Psoas muscle (tissue), 8 donors: ENCODE results near the gene GVQW3. TPM values are rescaled to one million over a fixed set of nuclear protein-coding genes. Genes with fewer than 3 reads are reported as not detected.
"Not testable (repeated sequence)": the region's sequence is repeated elsewhere in the genome, so short reads cannot be mapped to it uniquely, and the experiment has no call there.

Source experiments
- ATAC-seq, 4 donors: fragments of 200-7000 bp; cut with Tn5 transposase; one replicate each; pipeline ENCODE4 v1.9.1; 2020; ENCODE audit warnings: moderate library complexity in 3 of 4, mild to moderate bottlenecking in 2 of 4
- DNase-seq, 2 donors: peaks; one replicate each; pipeline ENCODE4 v3.0.0-alpha.2; 2020
- H3K27ac ChIP-seq: fragments of 200-600 bp; one replicate; pipeline ENCODE4 v1.8.0; 2022
- H3K27me3 ChIP-seq, 3 donors: fragments of 200-600 bp in 1 of 3; one replicate each; pipeline versions ENCODE4 v1.6.1 to v1.8.0; 2013 to 2022; ENCODE audit warnings: low read length in 2 of 3, mild to moderate bottlenecking in 2 of 3, moderate library complexity in 1 of 3; ENCODE audit not compliant: insufficient read depth in 3 of 3
- H3K36me3 ChIP-seq, 2 donors: fragments of 200-600 bp in 1 of 2; one replicate each; pipeline versions ENCODE4 v1.6.1 to v1.8.0; 2013 to 2022; ENCODE audit warnings: low read depth in 1 of 2, mild to moderate bottlenecking in 1 of 2, moderate library complexity in 1 of 2; ENCODE audit not compliant: insufficient read depth in 1 of 2
- H3K4me1 ChIP-seq: fragments of 200-600 bp; one replicate; pipeline ENCODE4 v1.8.0; 2022
- H3K4me3 ChIP-seq: fragments of 200-600 bp; one replicate; pipeline ENCODE4 v1.8.0; 2022; ENCODE audit warnings: mild to moderate bottlenecking
- H3K9me3 ChIP-seq: fragments of 200-600 bp; one replicate; pipeline ENCODE4 v1.8.0; 2022
- CTCF ChIP-seq: fragments of 200-600 bp; IDR thresholded peaks from one replicate; pipeline ENCODE4 v1.8.0; 2022; ENCODE audit warnings: antibody characterized with exemption
- WGBS, 3 donors: extraction: QIAGEN DNeasy Blood & Tissue Kit; methylation state at CpG; one replicate each; pipeline versions ENCODE4 v1.1.6 to v1.1.7; 2013; 5-methylcytosine and 5-hydroxymethylcytosine counted together
- intact Hi-C, 2 donors: fragments of 100-400 bp; cut with DNase I; formaldehyde crosslinking; loops; one replicate each; pipeline versions ENCODE4 v1.11.0 to v1.14.2; 2022
- polyA plus RNA-seq, 3 donors: library from polyadenylated mRNA; stranded (reverse); fragments of 200-250 nt; gene quantifications; one replicate each; pipeline ENCODE4 v1.2.3, GENCODE V29; 2013
- total RNA-seq, 4 donors: library from RNA; stranded (reverse); fragmentation: NEBNext Ultra II Directional in 2 of 4; extraction: Animal tissue kit (Norgen Biotek cat#: 25700) in 2 of 4; gene quantifications; one replicate each; pipeline versions ENCODE4 v1.2.1 to v1.2.4, GENCODE V29; 2021 to 2023
- donor health status: healthy with polysubstance abuse.
- donor health status: DM: no; HTN: no; CAD: no; lungs with moderate emphysema.
- donor health status: Bipolar disorder and iron deficiency.
- donor health status: healthy.
- donor health status: DM: yes; HTN: yes; CAD: no.
- donor health status: DM: no; HTN: no; CAD: no.
- donor health status: DM: no; HTN: no; CAD: no.
- donor health status: DM: yes; HTN: yes; CAD: no.

GVQW3 gene
- total and polyA plus RNA-seq, 7 donors = 0.17 to 2.7 (median 0.48) TPM

GRCh38 chr11:76394411-76394810, 13.3 kb downstream of the GVQW3 start:
- no peaks in the 10 kb centered on the region for H3K9me3 ChIP-seq
- no peak overlapping the region for H3K4me3 ChIP-seq
- intact Hi-C loops = no loop called here
- no peak for TF ChIP-seq CTCF
- DNase-seq = no peak
- H3K36me3 ChIP-seq = no peaks in the 10 kb centered on the region
- no peak for ATAC-seq
- H3K4me1 ChIP-seq = no peaks in the 10 kb centered on the region
- no peaks in the 10 kb centered on the region for H3K27me3 ChIP-seq
- H3K27ac ChIP-seq = no peak overlapping the region

GRCh38 chr11:76395296-76395695, 14.2 kb downstream of the GVQW3 start:
- 88 to 97% (median 93%) methylated on average over 1 of the region's 1 CpG for WGBS, 3 donors
- intact Hi-C loops = no loop called here

GRCh38 chr11:76397383-76397782, 16.3 kb downstream of the GVQW3 start:
- no peaks in the 10 kb centered on the region for H3K36me3 ChIP-seq
- no peak for TF ChIP-seq CTCF
- H3K4me3 ChIP-seq = no peak overlapping the region
- H3K9me3 ChIP-seq = no peaks in the 10 kb centered on the region
- ATAC-seq = no peak
- H3K27me3 ChIP-seq = no peaks in the 10 kb centered on the region
- DNase-seq = no peak
- intact Hi-C loops = no loop called here
- WGBS, 3 donors = 94 to 97% (median 94%) methylated on average over 3 of the region's 3 CpGs
- H3K27ac ChIP-seq = no peak overlapping the region
- H3K4me1 ChIP-seq = peaks cover 8% of the 10 kb centered on the region

More at GRCh38 chr11:76395296-76395695, 14.2 kb downstream of the GVQW3 start:
- DNase-seq = no peak
- no peaks in the 10 kb centered on the region for H3K27me3 ChIP-seq
- ATAC-seq = no peak
- no peaks in the 10 kb centered on the region for H3K36me3 ChIP-seq
- no peak overlapping the region for H3K4me3 ChIP-seq
- TF ChIP-seq CTCF = no peak
- no peaks in the 10 kb centered on the region for H3K4me1 ChIP-seq
- no peak overlapping the region for H3K27ac ChIP-seq
- H3K9me3 ChIP-seq = no peaks in the 10 kb centered on the region

- intact Hi-C loops = no loop called here
- Histone ChIP-seq H3K27me3 (no peaks in the 10 kb centered on the region), H3K9me3 (no peaks in the 10 kb centered on the region), H3K4me1 (peaks cover 8% of the 10 kb centered on the region), H3K4me3 (no peak overlapping the region), H3K36me3 (no peaks in the 10 kb centered on the region), H3K27ac (no peak overlapping the region)
- WGBS, 3 donors = 37 to 89% (median 49%) methylated on average over 1 of the region's 1 CpG
- ATAC-seq (peak in 2 of 4 donors; percentile 74 to 76), DNase-seq (no peak)
- TF ChIP-seq CTCF = no peak
Measured at GRCh38 chr11:76400967-76401366, 19.8 kb downstream of the GVQW3 start.

- H3K4me1 ChIP-seq, H3K27ac ChIP-seq, intact Hi-C loops, H3K27me3 ChIP-seq, ATAC-seq, H3K4me3 ChIP-seq, H3K36me3 ChIP-seq, DNase-seq, H3K9me3 ChIP-seq: not testable (repeated sequence)
- WGBS, 3 donors = 82 to 85% (median 82%) methylated on average over 7 to 8 of the region's 8 CpGs
Measured at GRCh38 chr11:76401484-76401883, 20.4 kb downstream of the GVQW3 start.
